SIG-M5 (cell line): ENCODE data around the gene KDF1.

Experiments
- DNase-seq: peaks from one replicate; lab custom pipeline; 2025; lab: John Stamatoyannopoulos, UW

Gene KDF1

GRCh38 chr1:26913754-26914619 lies 46.3 kb downstream of the KDF1 start, which contains the start of gene NR0B2:
Gene NR0B2 (minus strand): TSS chr1:26913975. CDS start chr1:26913940, 35 bp downstream.
- DNase-seq: no peak

GRCh38 chr1:26913389-26913753 lies 46.9 kb downstream of the KDF1 start:
- no peak for DNase-seq

GRCh38 chr1:26912147-26912490 lies 48.1 kb downstream of the KDF1 start:
- DNase-seq: no peak

- no peak for DNase-seq
Observed at GRCh38 chr1:26911399-26912146, 48.7 kb downstream of the KDF1 start.

- no peak for DNase-seq
Observed at GRCh38 chr1:26910343-26911160, 49.7 kb downstream of the KDF1 start.

- no peak for DNase-seq
Observed at GRCh38 chr1:26909951-26910342, 50.3 kb downstream of the KDF1 start.

GRCh38 chr1:26907071-26907917 lies 53.0 kb downstream of the KDF1 start:
- DNase-seq: no peak

GRCh38 chr1:26900815-26901511 lies 59.3 kb downstream of the KDF1 start:
- no peak for DNase-seq

GRCh38 chr1:26900001-26900814 lies 60.1 kb downstream of the KDF1 start, which contains the start of gene GPATCH3:
Gene GPATCH3 (minus strand): TSS chr1:26900467. CDS start chr1:26900442, 25 bp downstream.
- DNase-seq: no peak
